HG03520 (cell line): ENCODE measurements around the gene TBC1D23.
"Not testable (repeated sequence)": the region's sequence is repeated elsewhere in the genome, so short reads cannot be mapped to it uniquely, and the experiment has no call there.

ENCODE experiments used
- ATAC-seq: cut with Tn5 transposase; IDR thresholded peaks from one replicate; pipeline ENCODE4 v1.9.1; 2021; ENCODE audit warnings: mild to moderate bottlenecking, moderate library complexity; ENCODE audit not compliant: unreplicated experiment

The TBC1D23 gene

GRCh38 chr3:100338911-100339310, 78.1 kb downstream of the TBC1D23 start:
- ATAC-seq = no peak

GRCh38 chr3:100339786-100340185, 79.0 kb downstream of the TBC1D23 start:
- no peak for ATAC-seq

GRCh38 chr3:100340527-100340926, 79.7 kb downstream of the TBC1D23 start:
- ATAC-seq = no peak

DNA sequence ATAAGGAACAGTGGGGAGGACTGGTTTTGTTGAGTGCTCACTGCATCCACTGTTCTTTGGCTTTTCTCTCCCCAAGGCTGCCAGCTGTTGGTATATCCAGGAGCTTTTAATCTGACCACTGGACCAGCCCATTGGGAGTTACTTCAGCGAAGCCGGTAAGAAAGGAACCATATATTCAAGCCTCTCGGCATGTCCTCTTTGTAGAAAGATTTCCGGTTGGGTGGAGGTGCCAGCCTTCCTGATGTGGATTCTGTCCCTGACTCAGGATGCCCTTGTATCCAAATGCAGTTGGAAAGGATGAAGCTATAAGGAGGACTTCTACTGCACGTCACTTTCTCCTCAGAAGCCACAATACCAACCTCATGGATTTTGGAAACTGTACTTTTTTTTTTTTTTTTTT, 87.9 kb downstream of the TBC1D23 start:
- ATAC-seq = no peak

- ATAC-seq = not testable (repeated sequence)
These were observed 91.0 kb downstream of the TBC1D23 start for GRCh38 chr3:100351770-100352169.

DNA sequence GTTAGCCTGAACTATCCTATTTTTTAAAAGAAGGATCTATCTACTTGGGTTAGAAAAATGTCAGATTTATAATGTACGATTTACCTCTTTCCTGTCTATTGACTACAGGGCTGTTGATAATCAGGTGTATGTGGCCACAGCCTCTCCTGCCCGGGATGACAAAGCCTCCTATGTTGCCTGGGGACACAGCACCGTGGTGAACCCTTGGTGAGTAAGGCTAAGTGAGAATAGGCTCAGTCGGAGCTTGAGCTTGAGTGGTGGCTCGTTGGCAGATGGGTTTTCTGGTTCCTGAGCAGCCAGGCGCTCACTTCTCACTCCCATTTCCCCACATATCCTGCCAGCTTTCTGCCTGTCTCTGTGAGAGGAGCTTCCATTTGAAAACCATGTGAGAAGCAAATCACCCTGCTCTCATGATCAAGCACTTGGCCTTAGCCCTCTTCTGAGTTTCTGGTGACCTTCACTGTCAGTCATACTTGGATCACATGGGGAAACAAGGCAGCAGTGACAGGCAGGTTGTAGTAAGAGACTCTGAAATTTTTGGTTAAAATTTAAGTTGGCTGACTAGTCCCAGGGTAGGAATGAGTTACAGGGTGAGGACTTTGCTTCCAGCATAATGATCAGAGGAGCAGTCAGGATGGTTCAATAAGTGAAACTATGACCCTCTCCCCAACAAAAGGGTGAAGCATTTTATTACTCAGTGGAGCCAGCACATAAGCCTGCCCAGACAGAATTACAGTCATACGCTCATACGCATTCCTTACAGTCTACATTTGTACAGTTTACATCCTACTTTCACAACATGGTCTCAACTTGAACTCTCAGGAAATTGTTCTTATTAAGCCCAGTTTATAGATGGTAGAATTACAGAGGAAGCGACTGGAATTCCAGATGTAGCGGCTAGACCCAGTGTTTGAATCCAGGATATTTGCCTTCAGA, 91.8 kb downstream of the TBC1D23 start:
- no peak for ATAC-seq

DNA sequence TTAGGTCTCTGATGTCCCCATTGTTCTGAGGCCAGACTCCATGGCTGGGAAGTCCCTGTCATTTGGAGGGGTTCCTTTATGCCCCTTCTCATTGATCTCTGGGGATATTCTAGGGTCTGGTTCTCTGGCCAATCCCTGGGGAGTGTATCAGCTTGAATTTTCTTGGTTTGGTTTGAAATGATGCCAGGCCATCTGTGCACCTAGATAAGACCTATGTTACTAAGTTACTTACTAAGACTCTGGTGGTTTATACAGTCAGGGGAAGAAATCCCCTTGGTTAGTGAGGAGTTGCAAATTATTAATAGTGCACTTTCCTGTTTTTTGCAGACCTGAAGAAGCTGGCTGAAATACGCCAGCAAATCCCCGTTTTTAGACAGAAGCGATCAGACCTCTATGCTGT, 94.1 kb downstream of the TBC1D23 start:
- no peak for ATAC-seq

GRCh38 chr3:100358413-100358812, 97.6 kb downstream of the TBC1D23 start:
- no peak for ATAC-seq

GRCh38 chr3:100359035-100359434, 98.2 kb downstream of the TBC1D23 start:
- ATAC-seq = no peak

- no peak for ATAC-seq
These were observed 100.1 kb downstream of the TBC1D23 start for GRCh38 chr3:100360757-100361496.

DNA sequence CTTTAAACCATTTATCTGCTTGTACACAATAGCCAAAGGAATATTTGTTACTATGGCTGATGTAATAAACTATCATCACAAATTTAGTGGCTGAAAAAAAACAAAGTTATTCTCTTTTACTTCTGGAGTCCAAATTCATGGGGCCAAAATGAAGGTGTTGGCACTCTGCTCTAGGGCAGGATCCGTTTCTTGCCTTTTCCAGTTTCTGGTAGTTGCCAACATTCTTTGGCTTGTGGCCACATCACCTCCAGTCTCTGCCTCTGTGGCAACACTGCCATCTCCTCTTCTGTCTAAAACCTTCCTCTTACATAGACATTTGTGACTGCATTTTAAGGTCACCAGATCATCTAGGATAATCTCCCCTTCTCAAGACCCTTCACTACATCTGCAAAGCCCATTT, 101.1 kb downstream of the TBC1D23 start:
- ATAC-seq = no peak

GRCh38 chr3:100364421-100364820, 103.6 kb downstream of the TBC1D23 start:
- ATAC-seq = no peak

GRCh38 chr3:100366424-100366823, 105.6 kb downstream of the TBC1D23 start:
- ATAC-seq = no peak

- ATAC-seq = no peak
These were observed 107.6 kb downstream of the TBC1D23 start for GRCh38 chr3:100368441-100368840.

- no peak for ATAC-seq
These were observed 110.0 kb downstream of the TBC1D23 start for GRCh38 chr3:100370756-100371155.

GRCh38 chr3:100374521-100374920, 113.7 kb downstream of the TBC1D23 start:
- ATAC-seq = no peak
